GM18498 (cell line): Measurements from ENCODE around the gene TNRC6C.

Experiments used
- ATAC-seq: cut with Tn5 transposase; IDR thresholded peaks from one replicate; pipeline ENCODE4 v1.9.1; 2021; ENCODE audit warnings: mild to moderate bottlenecking, moderate library complexity; ENCODE audit not compliant: unreplicated experiment

The TNRC6C gene

DNA sequence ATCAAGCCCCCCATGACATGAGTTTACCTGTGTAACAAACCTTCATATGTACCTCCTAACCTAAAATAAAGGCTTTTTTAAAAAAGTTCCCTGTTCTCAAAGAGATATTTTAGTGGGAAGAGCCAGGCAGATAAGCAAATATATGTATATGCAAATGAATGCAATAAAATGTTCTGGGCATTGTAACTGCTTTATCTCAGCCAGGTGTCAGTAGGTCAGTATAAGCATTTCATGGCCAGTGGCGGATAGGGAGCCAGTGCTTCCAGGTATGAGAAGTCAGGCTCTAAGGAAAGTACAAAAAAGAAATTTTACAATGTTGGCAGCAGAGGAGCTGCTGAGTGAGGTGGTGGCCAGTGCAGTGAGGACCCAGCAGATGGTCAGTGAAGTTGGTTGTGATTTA lies 53.9 kb downstream of the TNRC6C start:
- no peak for ATAC-seq

DNA sequence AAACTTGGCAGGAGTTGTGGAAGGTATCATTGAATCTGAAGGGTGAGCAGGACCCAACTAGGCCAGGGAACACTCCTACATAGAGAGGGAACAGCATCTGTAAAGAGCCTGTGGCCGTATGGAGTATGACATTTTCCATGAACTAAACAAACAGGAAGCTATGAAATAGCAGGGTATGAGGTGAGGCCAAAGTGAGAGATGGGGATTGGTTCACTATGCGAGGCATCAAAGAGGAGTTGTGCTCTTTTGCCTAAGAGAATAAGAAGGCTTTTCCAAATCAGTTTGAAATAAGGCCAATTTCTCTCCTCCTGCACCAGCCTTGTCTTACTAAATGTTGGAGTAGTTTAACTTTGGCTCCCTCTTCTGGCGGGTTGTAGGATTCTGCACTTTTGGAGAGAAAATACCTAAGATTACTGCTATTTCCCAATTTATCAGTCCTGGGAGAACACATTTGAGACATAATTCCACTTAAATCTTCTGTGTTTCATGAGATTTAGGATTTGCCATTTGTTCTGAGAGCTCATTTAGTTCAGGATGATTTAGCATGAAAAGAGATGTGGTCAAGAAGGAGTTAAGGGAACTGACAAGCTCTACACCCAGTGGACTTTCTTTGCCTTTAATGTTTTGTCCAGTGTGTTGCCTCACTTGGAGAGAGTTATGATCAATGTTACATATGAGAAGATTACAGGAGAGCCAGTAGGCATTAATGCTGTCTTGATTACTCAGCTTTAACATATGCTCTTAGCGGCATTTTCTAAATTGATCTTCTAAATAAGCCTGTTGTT lies 55.4 kb downstream of the TNRC6C start:
- ATAC-seq, result no peak

- ATAC-seq, result no peak
Observed at GRCh38 chr17:78014646-78015045, 56.1 kb downstream of the TNRC6C start.

- no peak for ATAC-seq
Observed at GRCh38 chr17:78016852-78017251, 58.3 kb downstream of the TNRC6C start.

- no peak for ATAC-seq
Observed at GRCh38 chr17:78019367-78019975, 61.0 kb downstream of the TNRC6C start.

- peak; percentile 63 for ATAC-seq
Observed at GRCh38 chr17:78019976-78020716, 61.6 kb downstream of the TNRC6C start.

- peak; percentile 12 for ATAC-seq
Observed at GRCh38 chr17:78020717-78021108, 62.2 kb downstream of the TNRC6C start.

DNA sequence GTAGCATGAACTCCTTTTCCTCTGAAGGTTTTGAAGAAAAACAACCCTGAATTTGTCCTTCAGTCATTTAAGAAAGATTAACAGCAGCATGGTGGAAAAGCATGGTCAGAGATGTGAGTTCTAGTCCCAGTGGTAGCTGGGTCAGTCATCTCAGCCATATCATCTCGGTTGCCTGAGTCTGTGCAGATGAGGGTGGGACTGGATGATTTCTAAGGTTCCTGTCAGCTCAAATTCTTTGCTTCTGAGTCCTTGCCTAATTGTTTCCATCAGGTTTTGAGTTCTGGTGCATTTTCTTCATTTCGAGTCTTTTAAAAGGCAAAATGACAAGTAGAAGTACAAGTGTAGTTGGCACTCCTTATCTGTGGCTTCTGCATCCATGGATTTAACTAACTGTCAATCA lies 63.9 kb downstream of the TNRC6C start:
- no peak for ATAC-seq

- no peak for ATAC-seq
Observed at GRCh38 chr17:78023042-78023441, 64.5 kb downstream of the TNRC6C start.

DNA sequence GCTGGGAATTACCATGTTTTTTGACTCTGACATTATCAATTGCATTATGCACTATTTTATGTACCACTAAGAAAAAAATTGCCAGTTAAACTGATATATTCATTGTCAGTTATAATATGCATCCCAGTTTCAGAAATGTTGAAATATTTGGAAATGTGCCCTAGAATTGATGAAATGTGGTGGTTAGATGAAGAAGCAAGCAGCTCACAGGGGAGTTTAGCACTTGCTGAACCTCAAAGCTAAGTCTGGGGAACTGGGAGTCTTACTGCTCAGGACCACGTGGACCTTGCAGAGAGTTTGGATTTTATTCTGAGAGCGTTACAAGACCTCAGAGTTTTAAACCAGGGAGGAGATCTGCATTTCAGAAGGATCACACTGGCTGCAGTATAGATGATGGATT lies 67.9 kb downstream of the TNRC6C start:
- ATAC-seq, result no peak

DNA sequence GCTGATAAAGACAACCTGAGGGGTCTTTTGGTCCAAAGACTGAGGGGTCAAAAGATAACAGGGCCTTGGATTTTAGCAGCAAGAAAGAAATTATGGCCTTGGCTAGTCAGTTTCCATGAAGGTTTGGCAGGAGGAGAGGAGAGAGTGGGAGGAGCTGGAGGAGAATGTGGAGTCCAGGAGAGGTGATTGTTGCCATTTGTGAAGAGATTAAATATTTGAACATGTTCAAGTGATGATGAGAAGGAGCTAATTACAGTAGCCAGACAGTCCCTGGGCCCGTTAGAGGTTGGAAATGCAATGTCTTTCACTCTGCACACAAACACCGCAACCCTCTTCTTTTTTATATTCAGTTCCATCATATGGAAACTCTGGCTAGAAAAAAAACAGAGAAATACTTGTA lies 68.6 kb downstream of the TNRC6C start:
- no peak for ATAC-seq

- ATAC-seq, result no peak
Observed at GRCh38 chr17:78029697-78030096, 71.2 kb downstream of the TNRC6C start.

GRCh38 chr17:78031435-78031834 lies 72.9 kb downstream of the TNRC6C start:
- no peak for ATAC-seq

DNA sequence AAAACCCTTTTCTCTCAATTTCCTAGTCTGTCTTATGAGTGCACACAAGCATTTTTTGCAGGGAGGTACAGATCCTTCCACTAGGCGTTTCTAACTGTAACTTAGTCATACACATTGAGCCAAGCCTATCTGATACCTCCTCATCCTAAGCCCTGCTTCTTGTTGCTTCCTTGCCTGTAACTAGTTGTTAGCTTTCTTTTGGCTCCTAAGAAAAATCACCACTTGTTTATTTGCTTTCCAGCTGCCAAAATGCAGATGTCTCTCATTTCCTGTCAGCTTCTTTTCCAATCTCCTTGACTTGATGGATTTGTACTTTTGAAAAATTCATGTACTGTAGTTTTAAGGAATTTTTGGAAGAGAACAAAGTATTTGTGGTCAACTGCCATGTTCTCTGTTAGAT lies 73.7 kb downstream of the TNRC6C start:
- ATAC-seq, result no peak

GRCh38 chr17:78034429-78035091 lies 76.1 kb downstream of the TNRC6C start:
- ATAC-seq, result no peak

- ATAC-seq, result no peak
Observed at GRCh38 chr17:78037280-78037679, 78.8 kb downstream of the TNRC6C start.

- no peak for ATAC-seq
Observed at GRCh38 chr17:78038748-78039288, 80.3 kb downstream of the TNRC6C start.

DNA sequence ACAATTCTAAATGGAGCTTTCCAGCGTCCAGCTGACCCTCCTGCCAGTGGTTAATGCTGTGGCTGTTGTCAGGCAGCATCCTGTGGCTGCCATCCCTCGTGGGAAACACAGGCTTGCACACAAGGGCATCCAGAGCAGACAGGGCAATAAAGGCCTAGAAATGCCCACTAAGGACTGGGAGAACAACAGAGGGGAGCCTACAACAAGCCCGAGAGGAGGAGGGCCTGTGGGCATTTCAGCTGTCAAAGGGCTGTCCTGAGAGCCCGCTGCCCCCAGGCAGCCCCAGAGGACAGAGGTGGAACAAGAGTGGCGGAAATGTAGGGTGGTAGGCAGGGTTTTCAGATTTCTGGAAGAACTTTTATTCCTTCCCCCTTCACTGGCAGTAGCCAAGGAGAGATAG lies 81.1 kb downstream of the TNRC6C start:
- ATAC-seq, result no peak

DNA sequence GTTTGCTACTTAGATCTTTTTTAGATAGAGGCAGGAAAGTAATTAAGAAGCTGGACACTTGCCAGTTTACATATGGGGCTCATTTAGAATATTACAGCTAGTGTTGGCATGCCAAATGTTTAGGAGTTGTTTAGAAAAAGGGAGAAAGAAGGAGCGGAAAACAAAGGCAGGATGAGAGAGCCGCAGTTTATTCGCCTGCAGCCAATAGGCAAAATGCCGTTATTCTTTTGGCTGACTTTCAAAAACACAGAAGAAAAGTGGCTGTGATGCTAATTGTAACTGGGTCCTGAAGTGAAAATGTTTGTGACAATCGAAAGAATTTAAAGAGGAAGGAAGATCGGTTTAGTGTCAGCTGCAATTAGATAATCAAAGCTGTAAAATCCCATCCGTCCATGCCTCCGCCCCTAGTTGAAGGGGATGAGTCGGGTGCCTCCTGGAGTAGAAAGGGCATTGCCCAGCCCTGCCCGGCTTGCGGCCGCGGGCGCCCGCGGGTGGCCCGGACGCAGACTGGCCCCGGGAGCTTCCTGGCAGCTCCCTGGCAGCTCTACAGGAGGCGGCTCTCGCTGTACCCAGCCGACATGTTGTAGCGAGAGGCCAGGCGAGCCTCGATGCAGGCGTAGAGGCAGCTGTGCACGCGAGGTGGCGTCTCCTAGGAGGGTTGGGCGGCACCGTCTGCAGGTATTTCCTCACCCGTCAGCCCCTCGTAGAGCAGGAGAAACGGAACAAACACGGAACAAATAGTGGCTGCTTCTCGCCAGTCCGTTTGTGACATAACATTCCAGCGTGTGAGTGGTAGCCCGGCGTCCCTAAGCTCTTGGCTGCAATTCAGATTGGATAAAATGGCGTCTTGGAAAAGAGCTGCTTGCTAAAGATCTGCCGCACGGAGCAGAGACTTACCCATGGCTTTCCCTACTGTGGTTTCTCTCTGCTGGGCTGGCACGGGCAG lies 82.2 kb downstream of the TNRC6C start:
- no peak for ATAC-seq
